H1 (cell line): ENCODE data around the gene CDK5RAP2. TPM values are rescaled to one million over a fixed set of nuclear protein-coding genes. Genes with fewer than 3 reads are reported as not detected.

Source experiments
- CEBPB ChIP-seq: IDR thresholded peaks from 2 replicates; pipeline ENCODE4 v1.6.1; 2012; ENCODE audit warnings: low read depth, low read length
- CREB1 ChIP-seq: IDR thresholded peaks from 2 replicates; pipeline ENCODE4 v1.6.1; 2012; ENCODE audit warnings: inconsistent platforms
- CTBP2 ChIP-seq: IDR thresholded peaks from 2 replicates; pipeline ENCODE4 v1.7.0; 2011; ENCODE audit warnings: borderline replicate concordance, mild to moderate bottlenecking, moderate library complexity, mixed read lengths, low read length; ENCODE audit not compliant: insufficient read depth, insufficient read length
- JUND ChIP-seq: IDR thresholded peaks from 2 replicates; pipeline ENCODE4 v1.6.1; 2011; ENCODE audit warnings: mild to moderate bottlenecking, improper control_type of control experiment, low read length
- MAFK ChIP-seq: IDR thresholded peaks from 2 replicates; pipeline ENCODE4 v1.6.1; 2012; ENCODE audit warnings: low read depth, mild to moderate bottlenecking, improper control_type of control experiment, low read length
- POU5F1 ChIP-seq: IDR thresholded peaks from 2 replicates; pipeline ENCODE4 v1.6.1; 2011; ENCODE audit warnings: low read depth, mild to moderate bottlenecking, low read length, moderate library complexity
- RNF2 ChIP-seq: fragments of 200-900, 300-1000 bp; sonication (generic); IDR thresholded peaks from 2 replicates; pipeline ENCODE4 v1.7.1; 2016; ENCODE audit warnings: borderline replicate concordance, low read depth, mild to moderate bottlenecking, antibody characterized with exemption, low read length; ENCODE audit not compliant: poor library complexity, severe bottlenecking; ENCODE audit errors: missing control alignments
- SAP30 ChIP-seq: fragments of 300-600 bp; sonication (generic); IDR thresholded peaks from 2 replicates; pipeline ENCODE4 v1.7.1; 2012; ENCODE audit warnings: low read length, moderate library complexity, mild to moderate bottlenecking, inconsistent platforms; ENCODE audit not compliant: insufficient read depth, insufficient replicate concordance
- SP4 ChIP-seq: IDR thresholded peaks from 2 replicates; pipeline ENCODE4 v1.6.1; 2012; ENCODE audit warnings: low read length, inconsistent platforms
- YY1 ChIP-seq: IDR thresholded peaks from 2 replicates; pipeline ENCODE4 v1.6.1; 2011; ENCODE audit warnings: low read depth, mild to moderate bottlenecking, low read length
- polyA plus RNA-seq, 7 experiments: library from polyadenylated mRNA; depleted of rRNA in 3 of 7; stranded (reverse) in 5 of 7; unstranded in 2 of 7; fragments of >200 nt in 5 of 7; fragments of 200-250 nt in 2 of 7; gene quantifications; 1 replicate in 5 of 7; 2 replicates in 1 of 7; 4 replicates in 1 of 7; pipeline versions ENCODE4 v1.2.1 to v1.2.3, GENCODE V29; 2011 to 2013; ENCODE audit warnings: missing spikeins in 2 of 7, mixed read lengths in 2 of 7
- total RNA-seq: library from RNA; stranded (reverse); fragmentation: NEBNext Ultra II Directional; extraction: Animal tissue kit (Norgen Biotek cat#: 25700); gene quantifications from 2 replicates; pipeline ENCODE4 v1.2.1, GENCODE V29; 2021
- TF ChIP-seq, protein P1 (sequence below): fragments of 300-600 bp; sonication (generic); IDR thresholded peaks from 2 replicates; pipeline ENCODE4 v1.7.1; 2012; ENCODE audit warnings: low read length, moderate library complexity, mild to moderate bottlenecking, inconsistent platforms; ENCODE audit not compliant: insufficient replicate concordance

Gene CDK5RAP2
- total and polyA plus RNA-seq, 2 of the 8 experiments (the other 6 are each of a cell fraction or from before 2014, with no cell fraction given): 19.8 to 49.4 TPM

GRCh38 chr9:120366644-120367019, 213.3 kb downstream of the CDK5RAP2 start (continued):
- TF ChIP-seq, protein P1, sequence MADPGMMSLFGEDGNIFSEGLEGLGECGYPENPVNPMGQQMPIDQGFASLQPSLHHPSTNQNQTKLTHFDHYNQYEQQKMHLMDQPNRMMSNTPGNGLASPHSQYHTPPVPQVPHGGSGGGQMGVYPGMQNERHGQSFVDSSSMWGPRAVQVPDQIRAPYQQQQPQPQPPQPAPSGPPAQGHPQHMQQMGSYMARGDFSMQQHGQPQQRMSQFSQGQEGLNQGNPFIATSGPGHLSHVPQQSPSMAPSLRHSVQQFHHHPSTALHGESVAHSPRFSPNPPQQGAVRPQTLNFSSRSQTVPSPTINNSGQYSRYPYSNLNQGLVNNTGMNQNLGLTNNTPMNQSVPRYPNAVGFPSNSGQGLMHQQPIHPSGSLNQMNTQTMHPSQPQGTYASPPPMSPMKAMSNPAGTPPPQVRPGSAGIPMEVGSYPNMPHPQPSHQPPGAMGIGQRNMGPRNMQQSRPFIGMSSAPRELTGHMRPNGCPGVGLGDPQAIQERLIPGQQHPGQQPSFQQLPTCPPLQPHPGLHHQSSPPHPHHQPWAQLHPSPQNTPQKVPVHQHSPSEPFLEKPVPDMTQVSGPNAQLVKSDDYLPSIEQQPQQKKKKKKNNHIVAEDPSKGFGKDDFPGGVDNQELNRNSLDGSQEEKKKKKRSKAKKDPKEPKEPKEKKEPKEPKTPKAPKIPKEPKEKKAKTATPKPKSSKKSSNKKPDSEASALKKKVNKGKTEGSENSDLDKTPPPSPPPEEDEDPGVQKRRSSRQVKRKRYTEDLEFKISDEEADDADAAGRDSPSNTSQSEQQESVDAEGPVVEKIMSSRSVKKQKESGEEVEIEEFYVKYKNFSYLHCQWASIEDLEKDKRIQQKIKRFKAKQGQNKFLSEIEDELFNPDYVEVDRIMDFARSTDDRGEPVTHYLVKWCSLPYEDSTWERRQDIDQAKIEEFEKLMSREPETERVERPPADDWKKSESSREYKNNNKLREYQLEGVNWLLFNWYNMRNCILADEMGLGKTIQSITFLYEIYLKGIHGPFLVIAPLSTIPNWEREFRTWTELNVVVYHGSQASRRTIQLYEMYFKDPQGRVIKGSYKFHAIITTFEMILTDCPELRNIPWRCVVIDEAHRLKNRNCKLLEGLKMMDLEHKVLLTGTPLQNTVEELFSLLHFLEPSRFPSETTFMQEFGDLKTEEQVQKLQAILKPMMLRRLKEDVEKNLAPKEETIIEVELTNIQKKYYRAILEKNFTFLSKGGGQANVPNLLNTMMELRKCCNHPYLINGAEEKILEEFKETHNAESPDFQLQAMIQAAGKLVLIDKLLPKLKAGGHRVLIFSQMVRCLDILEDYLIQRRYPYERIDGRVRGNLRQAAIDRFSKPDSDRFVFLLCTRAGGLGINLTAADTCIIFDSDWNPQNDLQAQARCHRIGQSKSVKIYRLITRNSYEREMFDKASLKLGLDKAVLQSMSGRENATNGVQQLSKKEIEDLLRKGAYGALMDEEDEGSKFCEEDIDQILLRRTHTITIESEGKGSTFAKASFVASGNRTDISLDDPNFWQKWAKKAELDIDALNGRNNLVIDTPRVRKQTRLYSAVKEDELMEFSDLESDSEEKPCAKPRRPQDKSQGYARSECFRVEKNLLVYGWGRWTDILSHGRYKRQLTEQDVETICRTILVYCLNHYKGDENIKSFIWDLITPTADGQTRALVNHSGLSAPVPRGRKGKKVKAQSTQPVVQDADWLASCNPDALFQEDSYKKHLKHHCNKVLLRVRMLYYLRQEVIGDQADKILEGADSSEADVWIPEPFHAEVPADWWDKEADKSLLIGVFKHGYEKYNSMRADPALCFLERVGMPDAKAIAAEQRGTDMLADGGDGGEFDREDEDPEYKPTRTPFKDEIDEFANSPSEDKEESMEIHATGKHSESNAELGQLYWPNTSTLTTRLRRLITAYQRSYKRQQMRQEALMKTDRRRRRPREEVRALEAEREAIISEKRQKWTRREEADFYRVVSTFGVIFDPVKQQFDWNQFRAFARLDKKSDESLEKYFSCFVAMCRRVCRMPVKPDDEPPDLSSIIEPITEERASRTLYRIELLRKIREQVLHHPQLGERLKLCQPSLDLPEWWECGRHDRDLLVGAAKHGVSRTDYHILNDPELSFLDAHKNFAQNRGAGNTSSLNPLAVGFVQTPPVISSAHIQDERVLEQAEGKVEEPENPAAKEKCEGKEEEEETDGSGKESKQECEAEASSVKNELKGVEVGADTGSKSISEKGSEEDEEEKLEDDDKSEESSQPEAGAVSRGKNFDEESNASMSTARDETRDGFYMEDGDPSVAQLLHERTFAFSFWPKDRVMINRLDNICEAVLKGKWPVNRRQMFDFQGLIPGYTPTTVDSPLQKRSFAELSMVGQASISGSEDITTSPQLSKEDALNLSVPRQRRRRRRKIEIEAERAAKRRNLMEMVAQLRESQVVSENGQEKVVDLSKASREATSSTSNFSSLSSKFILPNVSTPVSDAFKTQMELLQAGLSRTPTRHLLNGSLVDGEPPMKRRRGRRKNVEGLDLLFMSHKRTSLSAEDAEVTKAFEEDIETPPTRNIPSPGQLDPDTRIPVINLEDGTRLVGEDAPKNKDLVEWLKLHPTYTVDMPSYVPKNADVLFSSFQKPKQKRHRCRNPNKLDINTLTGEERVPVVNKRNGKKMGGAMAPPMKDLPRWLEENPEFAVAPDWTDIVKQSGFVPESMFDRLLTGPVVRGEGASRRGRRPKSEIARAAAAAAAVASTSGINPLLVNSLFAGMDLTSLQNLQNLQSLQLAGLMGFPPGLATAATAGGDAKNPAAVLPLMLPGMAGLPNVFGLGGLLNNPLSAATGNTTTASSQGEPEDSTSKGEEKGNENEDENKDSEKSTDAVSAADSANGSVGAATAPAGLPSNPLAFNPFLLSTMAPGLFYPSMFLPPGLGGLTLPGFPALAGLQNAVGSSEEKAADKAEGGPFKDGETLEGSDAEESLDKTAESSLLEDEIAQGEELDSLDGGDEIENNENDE: no peak
- TF ChIP-seq RNF2 (no peak), YY1 (0 out of 2 replicates have a peak, but pooled peaks have one; percentile 25), MAFK (no peak), CTBP2 (no peak), SAP30 (no peak), CEBPB (0 out of 2 replicates have a peak, but pooled peaks have one; percentile 30), CREB1 (no peak), JUND (no peak), SP4 (no peak), POU5F1 (no peak)
